Measurements from ENCODE around the gene KIRREL1. TPM values are rescaled to one million over a fixed set of nuclear protein-coding genes. Genes with fewer than 3 reads are reported as not detected.

KIRREL1 gene
- total RNA-seq, 4 donors from 2014 or later, result 37.4 to 77.1 (median 54.6) TPM

DNA sequence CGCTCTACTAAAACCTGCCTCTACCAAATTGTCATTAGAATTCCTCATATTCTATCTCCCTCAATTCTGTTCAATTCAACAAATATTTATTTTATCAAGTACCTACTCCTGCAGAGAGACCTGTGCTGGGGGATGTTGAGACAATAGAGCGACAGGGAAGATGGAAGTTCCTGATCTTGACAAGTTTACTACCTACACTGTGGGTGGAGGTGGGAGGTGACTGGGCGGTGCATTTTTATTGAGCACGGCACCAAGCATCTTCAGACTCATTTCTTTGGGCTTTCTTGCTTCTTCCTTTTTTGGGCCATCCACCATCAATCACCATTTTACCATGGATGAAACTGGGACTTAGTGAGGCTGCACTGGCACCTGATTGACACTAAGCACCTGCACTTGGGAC lies 61.3 kb downstream of the KIRREL1 start:
- no peaks in the 10 kb centered on the region for H3K9me3 ChIP-seq
- no peak overlapping the region for H3K4me3 ChIP-seq
- intact Hi-C loops (cut with DNase I), result no loop called here
- TF ChIP-seq, protein P1, sequence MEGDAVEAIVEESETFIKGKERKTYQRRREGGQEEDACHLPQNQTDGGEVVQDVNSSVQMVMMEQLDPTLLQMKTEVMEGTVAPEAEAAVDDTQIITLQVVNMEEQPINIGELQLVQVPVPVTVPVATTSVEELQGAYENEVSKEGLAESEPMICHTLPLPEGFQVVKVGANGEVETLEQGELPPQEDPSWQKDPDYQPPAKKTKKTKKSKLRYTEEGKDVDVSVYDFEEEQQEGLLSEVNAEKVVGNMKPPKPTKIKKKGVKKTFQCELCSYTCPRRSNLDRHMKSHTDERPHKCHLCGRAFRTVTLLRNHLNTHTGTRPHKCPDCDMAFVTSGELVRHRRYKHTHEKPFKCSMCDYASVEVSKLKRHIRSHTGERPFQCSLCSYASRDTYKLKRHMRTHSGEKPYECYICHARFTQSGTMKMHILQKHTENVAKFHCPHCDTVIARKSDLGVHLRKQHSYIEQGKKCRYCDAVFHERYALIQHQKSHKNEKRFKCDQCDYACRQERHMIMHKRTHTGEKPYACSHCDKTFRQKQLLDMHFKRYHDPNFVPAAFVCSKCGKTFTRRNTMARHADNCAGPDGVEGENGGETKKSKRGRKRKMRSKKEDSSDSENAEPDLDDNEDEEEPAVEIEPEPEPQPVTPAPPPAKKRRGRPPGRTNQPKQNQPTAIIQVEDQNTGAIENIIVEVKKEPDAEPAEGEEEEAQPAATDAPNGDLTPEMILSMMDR (IDR thresholded peaks at IDR 0.05), result no peak
- TF ChIP-seq POLR2AphosphoS5 (IDR thresholded peaks at IDR 0.05) (no peak), EP300 (IDR thresholded peaks at IDR 0.05) (no peak), POLR2A (IDR thresholded peaks at IDR 0.05; ENCODE audit: low read depth) (no peak)
- H3K4me1 ChIP-seq, result peaks cover 10 to 70% (median 50%) of the 10 kb centered on the region in 4 donors
- no peak overlapping the region for H3K27ac ChIP-seq (replicated peaks in 1 of 4)
- no peaks in the 10 kb centered on the region for H3K36me3 ChIP-seq
- H3K27me3 ChIP-seq, result no peaks in the 10 kb centered on the region
- no peak for DNase-seq (ENCODE audit: extremely low spot score)
- 92% methylated on average over 4 of the region's 4 CpGs for WGBS

DNA sequence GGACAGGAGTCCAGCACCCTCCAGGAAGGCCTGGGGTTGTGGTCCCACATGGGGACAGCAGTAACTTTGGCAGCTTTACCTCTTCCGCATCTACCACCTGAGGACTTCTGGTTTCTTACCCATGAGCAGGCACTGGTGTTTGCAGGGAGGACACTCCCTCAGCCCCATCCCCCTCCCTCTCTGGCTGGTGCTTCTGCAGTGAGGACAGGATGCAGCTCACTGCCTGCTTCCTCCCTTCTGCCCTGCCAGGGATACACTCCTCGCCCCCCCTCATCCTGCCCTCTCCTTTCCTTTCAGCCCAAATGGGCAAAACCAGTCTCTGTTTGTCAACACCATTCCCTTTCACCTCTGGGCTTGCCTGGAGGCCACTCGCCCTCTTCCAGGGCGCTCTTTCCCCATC lies 62.4 kb downstream of the KIRREL1 start:
- WGBS, result 67% methylated on average over 4 of the region's 4 CpGs
- H3K9me3 ChIP-seq, result no peaks in the 10 kb centered on the region
- H3K27me3 ChIP-seq, result no peaks in the 10 kb centered on the region
- no peak overlapping the region for H3K4me3 ChIP-seq
- H3K27ac ChIP-seq (replicated peaks in 1 of 4), result no peak overlapping the region
- no peak for DNase-seq (ENCODE audit: extremely low spot score)
- TF ChIP-seq POLR2A (IDR thresholded peaks at IDR 0.05; ENCODE audit: low read depth) (no peak), POLR2AphosphoS5 (IDR thresholded peaks at IDR 0.05) (no peak), EP300 (IDR thresholded peaks at IDR 0.05) (no peak)
- TF ChIP-seq, protein P1 (IDR thresholded peaks at IDR 0.05), result no peak
- H3K36me3 ChIP-seq, result no peaks in the 10 kb centered on the region
- H3K4me1 ChIP-seq, result peaks cover 10 to 72% (median 47%) of the 10 kb centered on the region in 4 donors
- intact Hi-C loops (cut with DNase I), result no loop called here

DNA sequence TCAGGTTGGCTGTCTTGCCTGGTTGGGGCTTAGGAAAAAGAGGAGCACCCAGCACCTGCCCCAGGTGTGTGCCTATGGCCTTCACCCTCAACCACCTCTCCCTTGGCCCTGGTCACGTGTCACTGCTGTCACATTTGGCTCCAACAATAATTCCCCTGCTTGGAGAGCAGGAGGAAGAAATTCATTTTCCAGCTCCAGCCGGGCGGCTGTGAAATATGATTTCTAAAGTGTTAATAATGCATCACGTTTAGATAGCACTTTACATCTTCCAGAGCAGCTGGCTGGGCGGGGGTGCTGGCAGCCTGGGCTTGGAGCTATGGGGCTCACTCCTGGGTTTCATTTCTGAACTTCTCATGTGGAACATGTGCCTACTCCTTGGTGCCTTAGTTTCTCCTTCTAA lies 63.1 kb downstream of the KIRREL1 start:
- intact Hi-C loops (cut with DNase I), result no loop called here

DNA sequence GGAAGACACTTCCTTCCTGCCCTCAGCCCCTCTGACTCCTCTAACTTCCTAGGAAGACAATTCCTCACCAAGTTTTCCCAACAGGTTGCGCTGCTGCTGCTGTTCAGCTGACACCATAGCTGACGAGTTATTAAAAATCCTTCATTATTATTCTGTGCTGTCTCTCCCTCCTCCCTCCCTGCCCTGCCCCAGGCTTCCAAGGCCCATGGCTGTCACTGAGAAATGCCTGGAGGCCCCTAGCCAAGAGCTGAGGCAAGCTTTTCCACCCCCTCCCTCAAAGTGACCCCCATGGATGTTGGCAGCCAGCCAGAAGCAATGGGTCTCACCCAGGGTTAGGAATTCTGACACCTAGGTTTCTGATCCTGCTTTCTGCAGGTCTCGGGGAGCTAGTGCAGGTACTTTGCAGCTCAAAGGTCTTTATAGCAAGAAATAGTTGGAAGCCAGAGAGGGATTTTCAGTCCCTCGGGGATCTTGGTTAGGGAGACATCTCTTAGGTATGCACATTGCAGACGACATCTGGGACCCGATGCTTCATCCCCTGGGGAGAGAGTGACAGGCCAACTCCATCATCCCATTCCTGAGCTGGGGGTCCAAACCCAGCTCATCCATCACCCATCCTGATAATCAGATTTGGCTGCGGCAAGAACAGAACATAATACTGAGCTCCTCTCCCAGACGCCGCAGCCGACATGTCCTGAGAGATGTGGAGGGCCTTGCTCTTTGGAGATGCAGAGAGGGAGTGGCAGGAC lies 65.0 kb downstream of the KIRREL1 start:
- Histone ChIP-seq H3K27me3 (no peaks in the 10 kb centered on the region), H3K27ac (replicated peaks in 1 of 4) (no peak overlapping the region), H3K36me3 (peaks cover 0 to 4% (median 0%) of the 10 kb centered on the region in 4 donors), H3K4me1 (peaks cover 10 to 72% (median 47%) of the 10 kb centered on the region in 4 donors), H3K9me3 (no peaks in the 10 kb centered on the region), H3K4me3 (no peak overlapping the region)
- DNase-seq (ENCODE audit: extremely low spot score), result no peak
- TF ChIP-seq POLR2A (IDR thresholded peaks at IDR 0.05; ENCODE audit: low read depth), result no peak
- no peak for TF ChIP-seq EP300 (IDR thresholded peaks at IDR 0.05)
- TF ChIP-seq, protein P1 (IDR thresholded peaks at IDR 0.05), result no peak
- TF ChIP-seq POLR2AphosphoS5 (IDR thresholded peaks at IDR 0.05), result no peak
- intact Hi-C loops (cut with DNase I), result no loop called here
- WGBS, result 77% methylated on average over 7 of the region's 10 CpGs

More for the DNA sequence above, 63.1 kb downstream of the KIRREL1 start:
- Histone ChIP-seq H3K27me3 (no peaks in the 10 kb centered on the region), H3K36me3 (no peaks in the 10 kb centered on the region), H3K27ac (replicated peaks in 1 of 4) (no peak overlapping the region), H3K4me3 (no peak overlapping the region), H3K4me1 (peaks cover 10 to 75% (median 47%) of the 10 kb centered on the region in 4 donors), H3K9me3 (no peaks in the 10 kb centered on the region)
- DNase-seq (ENCODE audit: extremely low spot score), result no peak
- TF ChIP-seq, protein P1 (IDR thresholded peaks at IDR 0.05), result no peak
- TF ChIP-seq POLR2A (IDR thresholded peaks at IDR 0.05; ENCODE audit: low read depth), result no peak
- TF ChIP-seq EP300 (IDR thresholded peaks at IDR 0.05), result no peak
- no peak for TF ChIP-seq POLR2AphosphoS5 (IDR thresholded peaks at IDR 0.05)
- WGBS, result 44% methylated on average over 5 of the region's 5 CpGs

Measured in esophagus muscularis mucosa (tissue), 4 donors.